ENCODE data around the gene PHYKPL.

GRCh38 chr5:178211095-178212048 is 21.2 kb downstream of the PHYKPL start:
- TF ChIP-seq, protein P1, sequence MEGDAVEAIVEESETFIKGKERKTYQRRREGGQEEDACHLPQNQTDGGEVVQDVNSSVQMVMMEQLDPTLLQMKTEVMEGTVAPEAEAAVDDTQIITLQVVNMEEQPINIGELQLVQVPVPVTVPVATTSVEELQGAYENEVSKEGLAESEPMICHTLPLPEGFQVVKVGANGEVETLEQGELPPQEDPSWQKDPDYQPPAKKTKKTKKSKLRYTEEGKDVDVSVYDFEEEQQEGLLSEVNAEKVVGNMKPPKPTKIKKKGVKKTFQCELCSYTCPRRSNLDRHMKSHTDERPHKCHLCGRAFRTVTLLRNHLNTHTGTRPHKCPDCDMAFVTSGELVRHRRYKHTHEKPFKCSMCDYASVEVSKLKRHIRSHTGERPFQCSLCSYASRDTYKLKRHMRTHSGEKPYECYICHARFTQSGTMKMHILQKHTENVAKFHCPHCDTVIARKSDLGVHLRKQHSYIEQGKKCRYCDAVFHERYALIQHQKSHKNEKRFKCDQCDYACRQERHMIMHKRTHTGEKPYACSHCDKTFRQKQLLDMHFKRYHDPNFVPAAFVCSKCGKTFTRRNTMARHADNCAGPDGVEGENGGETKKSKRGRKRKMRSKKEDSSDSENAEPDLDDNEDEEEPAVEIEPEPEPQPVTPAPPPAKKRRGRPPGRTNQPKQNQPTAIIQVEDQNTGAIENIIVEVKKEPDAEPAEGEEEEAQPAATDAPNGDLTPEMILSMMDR (IDR thresholded peaks at IDR 0.05), result no peak
- peak; percentile 44; the same call in 1 of the 2 replicates for TF ChIP-seq POLR2AphosphoS5 (IDR thresholded peaks at IDR 0.05; ENCODE audit: low read depth, low read length)
- TF ChIP-seq, protein P2, sequence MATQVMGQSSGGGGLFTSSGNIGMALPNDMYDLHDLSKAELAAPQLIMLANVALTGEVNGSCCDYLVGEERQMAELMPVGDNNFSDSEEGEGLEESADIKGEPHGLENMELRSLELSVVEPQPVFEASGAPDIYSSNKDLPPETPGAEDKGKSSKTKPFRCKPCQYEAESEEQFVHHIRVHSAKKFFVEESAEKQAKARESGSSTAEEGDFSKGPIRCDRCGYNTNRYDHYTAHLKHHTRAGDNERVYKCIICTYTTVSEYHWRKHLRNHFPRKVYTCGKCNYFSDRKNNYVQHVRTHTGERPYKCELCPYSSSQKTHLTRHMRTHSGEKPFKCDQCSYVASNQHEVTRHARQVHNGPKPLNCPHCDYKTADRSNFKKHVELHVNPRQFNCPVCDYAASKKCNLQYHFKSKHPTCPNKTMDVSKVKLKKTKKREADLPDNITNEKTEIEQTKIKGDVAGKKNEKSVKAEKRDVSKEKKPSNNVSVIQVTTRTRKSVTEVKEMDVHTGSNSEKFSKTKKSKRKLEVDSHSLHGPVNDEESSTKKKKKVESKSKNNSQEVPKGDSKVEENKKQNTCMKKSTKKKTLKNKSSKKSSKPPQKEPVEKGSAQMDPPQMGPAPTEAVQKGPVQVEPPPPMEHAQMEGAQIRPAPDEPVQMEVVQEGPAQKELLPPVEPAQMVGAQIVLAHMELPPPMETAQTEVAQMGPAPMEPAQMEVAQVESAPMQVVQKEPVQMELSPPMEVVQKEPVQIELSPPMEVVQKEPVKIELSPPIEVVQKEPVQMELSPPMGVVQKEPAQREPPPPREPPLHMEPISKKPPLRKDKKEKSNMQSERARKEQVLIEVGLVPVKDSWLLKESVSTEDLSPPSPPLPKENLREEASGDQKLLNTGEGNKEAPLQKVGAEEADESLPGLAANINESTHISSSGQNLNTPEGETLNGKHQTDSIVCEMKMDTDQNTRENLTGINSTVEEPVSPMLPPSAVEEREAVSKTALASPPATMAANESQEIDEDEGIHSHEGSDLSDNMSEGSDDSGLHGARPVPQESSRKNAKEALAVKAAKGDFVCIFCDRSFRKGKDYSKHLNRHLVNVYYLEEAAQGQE (IDR thresholded peaks at IDR 0.05; ENCODE audit: insufficient read depth in 1 of 2, low read depth in 2 of 2, low read length in 1 of 2), result no peak
